H9 (cell line): ENCODE data around the gene MYO15B. TPM values are rescaled to one million over a fixed set of nuclear protein-coding genes. Genes with fewer than 3 reads are reported as not detected.

ENCODE experiments used
- DNase-seq: peaks from one replicate; pipeline ENCODE4 v3.0.0-alpha.2; 2017
- H2AFZ ChIP-seq: one replicate; pipeline ENCODE4 v1.6.1; 2013; ENCODE audit warnings: mild to moderate bottlenecking, low read length, control low read depth, moderate library complexity
- H2AK5ac ChIP-seq: 2 replicates; pipeline ENCODE4 v1.6.1; 2013; ENCODE audit warnings: low read length, control low read depth, mixed read lengths; ENCODE audit not compliant: insufficient read length
- H2BK120ac ChIP-seq: one replicate; pipeline ENCODE4 v1.6.1; 2013; ENCODE audit warnings: low read depth, mild to moderate bottlenecking, low read length, control low read depth, inconsistent platforms; ENCODE audit not compliant: poor library complexity, severe bottlenecking
- H2BK12ac ChIP-seq: 2 replicates; pipeline ENCODE4 v1.6.1; 2013; ENCODE audit warnings: low read length, control low read depth, mixed read lengths, low read depth; ENCODE audit not compliant: insufficient read length
- H2BK15ac ChIP-seq: 2 replicates; pipeline ENCODE4 v1.6.1; 2013; ENCODE audit warnings: low read depth, low read length, control low read depth
- H2BK20ac ChIP-seq: one replicate; pipeline ENCODE4 v1.6.1; 2013; ENCODE audit warnings: low read depth, mild to moderate bottlenecking, low read length, control low read depth, inconsistent platforms; ENCODE audit not compliant: poor library complexity, severe bottlenecking
- H2BK5ac ChIP-seq: 2 replicates; pipeline ENCODE4 v1.6.1; 2013; ENCODE audit warnings: low read length, control low read depth, mixed read lengths; ENCODE audit not compliant: insufficient read length
- H3K14ac ChIP-seq: 2 replicates; pipeline ENCODE4 v1.6.1; 2013; ENCODE audit warnings: low read length, control low read depth; ENCODE audit not compliant: insufficient read depth
- H3K18ac ChIP-seq: 2 replicates; pipeline ENCODE4 v1.6.1; 2013; ENCODE audit warnings: low read depth, mild to moderate bottlenecking, mixed read lengths, low read length, control low read depth; ENCODE audit not compliant: insufficient read length
- H3K23ac ChIP-seq: 2 replicates; pipeline ENCODE4 v1.6.1; 2013; ENCODE audit warnings: low read length, control low read depth, mixed read lengths, low read depth; ENCODE audit not compliant: insufficient read length
- H3K23me2 ChIP-seq: 2 replicates; pipeline ENCODE4 v1.6.1; 2013; ENCODE audit warnings: low read depth, mild to moderate bottlenecking, mixed read lengths, low read length, control low read depth; ENCODE audit not compliant: insufficient read length, poor library complexity, severe bottlenecking
- H3K27ac ChIP-seq: 2 replicates; pipeline ENCODE4 v1.5.1; 2013; ENCODE audit warnings: low read length, control low read depth, mixed read lengths, low read depth; ENCODE audit not compliant: insufficient read length
- H3K27me3 ChIP-seq: 2 replicates; pipeline ENCODE4 v1.6.1; 2013; ENCODE audit warnings: low read length, control low read depth, inconsistent platforms; ENCODE audit not compliant: insufficient read depth
- H3K4ac ChIP-seq: 2 replicates; pipeline ENCODE4 v1.6.1; 2013; ENCODE audit warnings: low read depth, mild to moderate bottlenecking, control low read depth, inconsistent platforms, low read length, moderate library complexity
- H3K4me1 ChIP-seq: 2 replicates; pipeline ENCODE4 v1.6.1; 2013; ENCODE audit warnings: low read length, control low read depth, inconsistent platforms; ENCODE audit not compliant: insufficient read depth
- H3K4me2 ChIP-seq: 2 replicates; pipeline ENCODE4 v1.6.1; 2013; ENCODE audit warnings: low read length, control low read depth, mixed read lengths; ENCODE audit not compliant: insufficient read length, insufficient read depth
- H3K56ac ChIP-seq: 2 replicates; pipeline ENCODE4 v1.6.1; 2013; ENCODE audit warnings: low read depth, mild to moderate bottlenecking, mixed read lengths, low read length, control low read depth; ENCODE audit not compliant: insufficient read length
- H3K79me1 ChIP-seq: 2 replicates; pipeline ENCODE4 v1.6.1; 2013; ENCODE audit warnings: low read depth, mild to moderate bottlenecking, moderate library complexity, low read length, control low read depth, inconsistent platforms; ENCODE audit not compliant: insufficient read depth, poor library complexity, severe bottlenecking
- H3K79me2 ChIP-seq: 2 replicates; pipeline ENCODE4 v1.6.1; 2013; ENCODE audit warnings: low read length, control low read depth, inconsistent platforms; ENCODE audit not compliant: insufficient read depth
- H3K9ac ChIP-seq: 2 replicates; pipeline ENCODE4 v1.6.1; 2013; ENCODE audit warnings: low read length, control low read depth, mixed read lengths; ENCODE audit not compliant: insufficient read length; ENCODE audit errors: extremely low read depth
- H3K9me3 ChIP-seq: one replicate; pipeline ENCODE4 v1.6.1; 2013; ENCODE audit warnings: low read depth, low read length, inconsistent platforms; ENCODE audit not compliant: control insufficient read depth
- H3T11ph ChIP-seq: one replicate; pipeline ENCODE4 v1.6.1; 2013; ENCODE audit warnings: mild to moderate bottlenecking, low read length, control low read depth, inconsistent platforms
- H4K20me1 ChIP-seq: one replicate; pipeline ENCODE4 v1.6.1; 2013; ENCODE audit not compliant: control insufficient read depth, insufficient read length, insufficient read depth
- H4K5ac ChIP-seq: 2 replicates; pipeline ENCODE4 v1.6.1; 2013; ENCODE audit warnings: low read depth, mild to moderate bottlenecking, mixed read lengths, low read length, control low read depth; ENCODE audit not compliant: insufficient read length
- H4K8ac ChIP-seq: replicated peaks from 2 replicates; pipeline ENCODE4 v1.6.1; 2013; ENCODE audit warnings: low read length, control low read depth, mixed read lengths, low read depth; ENCODE audit not compliant: insufficient read length
- H4K91ac ChIP-seq: 2 replicates; pipeline ENCODE4 v1.6.1; 2013; ENCODE audit warnings: low read depth, mild to moderate bottlenecking, moderate library complexity, mixed read lengths, low read length, control low read depth; ENCODE audit not compliant: insufficient read length
- H3K27ac Mint-ChIP-seq, 3 experiments: 2 replicates in 2 of 3; 3 replicates in 1 of 3; pipeline ENCODE4 v1.8.0; 2020 to 2021; ENCODE audit warnings: mixed read lengths in 3 of 3, mild to moderate bottlenecking in 1 of 3, moderate library complexity in 1 of 3
- H3K27me3 Mint-ChIP-seq: 2 replicates; pipeline ENCODE4 v1.8.0; 2021; ENCODE audit warnings: low read depth, mild to moderate bottlenecking, moderate library complexity, mixed read lengths
- H3K36me3 Mint-ChIP-seq, 3 experiments: 2 replicates in 2 of 3; 3 replicates in 1 of 3; pipeline ENCODE4 v1.8.0; 2020 to 2021; ENCODE audit warnings: low read depth in 3 of 3, mixed read lengths in 3 of 3; ENCODE audit not compliant: insufficient read depth in 1 of 3
- H3K4me1 Mint-ChIP-seq, 2 experiments: 2 replicates each; pipeline ENCODE4 v1.8.0; 2020; ENCODE audit warnings: mixed read lengths in 2 of 2
- H3K4me3 Mint-ChIP-seq, 2 experiments: 2 replicates in 1 of 2; 3 replicates in 1 of 2; pipeline ENCODE4 v1.8.0; 2020 to 2021; ENCODE audit warnings: mild to moderate bottlenecking in 2 of 2, mixed read lengths in 2 of 2, moderate library complexity in 1 of 2
- H3K9me3 Mint-ChIP-seq, 2 experiments: 2 replicates in 1 of 2; 3 replicates in 1 of 2; pipeline ENCODE4 v1.8.0; 2020; ENCODE audit warnings: mild to moderate bottlenecking in 2 of 2, mixed read lengths in 2 of 2, moderate library complexity in 1 of 2
- WGBS: extraction: QIAGEN DNeasy Blood & Tissue Kit; methylation state at CpG from one replicate; pipeline ENCODE4 v1.1.7; 2013; ENCODE audit warnings: missing lambda C conversion rate, low lambda C conversion rate, mixed read lengths; ENCODE audit not compliant: insufficient read length; ENCODE audit errors: extremely low coverage; 5-methylcytosine and 5-hydroxymethylcytosine counted together
- total RNA-seq: library from RNA; stranded (reverse); gene quantifications from 2 replicates; pipeline ENCODE4 v1.2.1, GENCODE V29; 2021
- TF ChIP-seq, protein P1 (sequence below): fragments of 200-600 bp; sonication (generic); conservative IDR thresholded peaks from 3 replicates; pipeline ENCODE4 v1.8.0; 2021; ENCODE audit warnings: antibody characterized with exemption, mild to moderate bottlenecking

Gene MYO15B
- total RNA-seq, 1 experiment from 2014 or later: 41.9 TPM

DNA sequence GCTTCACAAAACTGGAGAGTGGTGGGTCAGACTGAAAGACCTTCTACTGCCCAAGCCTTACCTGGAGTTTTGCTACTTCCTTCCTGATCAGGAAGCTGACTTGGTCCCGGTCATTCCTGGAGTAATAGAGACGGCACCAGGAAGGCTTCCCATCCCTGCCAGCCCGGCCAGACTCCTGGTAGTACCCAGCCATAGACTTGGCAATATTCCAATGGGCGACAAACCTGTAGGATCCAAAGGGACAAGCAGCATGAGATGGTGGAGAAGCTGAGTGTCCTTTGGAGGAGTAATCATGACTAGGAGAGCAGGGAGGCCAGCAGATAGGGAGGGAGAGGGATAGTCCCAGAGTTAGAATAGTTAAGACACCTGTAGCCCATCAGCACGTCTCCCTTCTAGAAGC, 70.6 kb downstream of the MYO15B start:
- H3K23ac ChIP-seq: no peak overlapping the region
- H3K9ac ChIP-seq: no peak overlapping the region
- H3K4ac ChIP-seq: no peak overlapping the region
- no peaks in the 10 kb centered on the region for H3K79me1 ChIP-seq
- H2AK5ac ChIP-seq: no peak overlapping the region
- Mint-ChIP-seq H3K4me3 (no peak overlapping the region; a peak in 1 of 5 replicates), H3K27me3 (no peaks in the 10 kb centered on the region), H3K36me3 (peaks cover 4 to 49% (median 39%) of the 10 kb centered on the region in 3 experiments; a peak in 6 of 7 replicates), H3K27ac (no peak overlapping the region), H3K4me1 (no peaks in the 10 kb centered on the region), H3K9me3 (no peaks in the 10 kb centered on the region)
- DNase-seq: no peak
- no peak overlapping the region for H2BK15ac ChIP-seq
- H3T11ph ChIP-seq: no peak overlapping the region
- H4K20me1 ChIP-seq: no peaks in the 10 kb centered on the region
- H2BK20ac ChIP-seq: no peak overlapping the region
- H4K91ac ChIP-seq: no peak overlapping the region
- H3K9me3 ChIP-seq: no peaks in the 10 kb centered on the region
- H3K27ac ChIP-seq: no peak overlapping the region
- H2BK12ac ChIP-seq: no peak overlapping the region
- H2BK120ac ChIP-seq: no peak overlapping the region
- H4K8ac ChIP-seq: no peak overlapping the region
- H3K27me3 ChIP-seq: no peaks in the 10 kb centered on the region
- no peak overlapping the region for H2AFZ ChIP-seq
- H3K4me2 ChIP-seq: no peak overlapping the region
- H3K23me2 ChIP-seq: no peaks in the 10 kb centered on the region
- no peak overlapping the region for H4K5ac ChIP-seq
- H3K79me2 ChIP-seq: no peaks in the 10 kb centered on the region
- no peak overlapping the region for H3K14ac ChIP-seq
- no CpG with 5 or more reads among the region's 5 CpGs for WGBS
- no peak overlapping the region for H3K18ac ChIP-seq
- no peak overlapping the region for H2BK5ac ChIP-seq
- no peaks in the 10 kb centered on the region for H3K4me1 ChIP-seq
- TF ChIP-seq, protein P1, sequence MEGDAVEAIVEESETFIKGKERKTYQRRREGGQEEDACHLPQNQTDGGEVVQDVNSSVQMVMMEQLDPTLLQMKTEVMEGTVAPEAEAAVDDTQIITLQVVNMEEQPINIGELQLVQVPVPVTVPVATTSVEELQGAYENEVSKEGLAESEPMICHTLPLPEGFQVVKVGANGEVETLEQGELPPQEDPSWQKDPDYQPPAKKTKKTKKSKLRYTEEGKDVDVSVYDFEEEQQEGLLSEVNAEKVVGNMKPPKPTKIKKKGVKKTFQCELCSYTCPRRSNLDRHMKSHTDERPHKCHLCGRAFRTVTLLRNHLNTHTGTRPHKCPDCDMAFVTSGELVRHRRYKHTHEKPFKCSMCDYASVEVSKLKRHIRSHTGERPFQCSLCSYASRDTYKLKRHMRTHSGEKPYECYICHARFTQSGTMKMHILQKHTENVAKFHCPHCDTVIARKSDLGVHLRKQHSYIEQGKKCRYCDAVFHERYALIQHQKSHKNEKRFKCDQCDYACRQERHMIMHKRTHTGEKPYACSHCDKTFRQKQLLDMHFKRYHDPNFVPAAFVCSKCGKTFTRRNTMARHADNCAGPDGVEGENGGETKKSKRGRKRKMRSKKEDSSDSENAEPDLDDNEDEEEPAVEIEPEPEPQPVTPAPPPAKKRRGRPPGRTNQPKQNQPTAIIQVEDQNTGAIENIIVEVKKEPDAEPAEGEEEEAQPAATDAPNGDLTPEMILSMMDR: no peak
- no peak overlapping the region for H3K56ac ChIP-seq
